ENCODE data around the gene IFIT1.

DNA sequence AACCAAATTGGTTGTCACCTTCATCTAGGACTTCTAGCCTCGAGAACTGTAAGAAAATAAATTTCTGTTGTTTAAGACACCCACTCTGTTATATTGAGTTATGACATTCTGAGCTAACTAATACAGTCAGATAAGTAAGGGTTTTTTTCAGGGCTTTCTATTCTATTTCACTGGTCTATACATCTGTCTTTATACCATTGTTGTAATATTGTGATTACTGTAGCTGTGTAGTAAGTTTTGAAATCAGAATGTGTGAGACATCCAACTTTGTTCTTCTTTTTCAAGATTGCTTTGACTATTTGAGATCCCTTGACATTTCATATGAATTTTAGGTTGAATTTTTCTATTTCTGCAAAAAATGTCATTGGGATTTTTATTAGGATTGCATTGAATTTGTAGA is 7.5 kb downstream of the IFIT1 start:
- TF ChIP-seq POLR2A (IDR thresholded peaks at IDR 0.05; ENCODE audit: low read depth, low read length) (no peak), POLR2AphosphoS5 (IDR thresholded peaks at IDR 0.05; ENCODE audit: low read depth, low read length) (no peak)

Data from GM12892 (cell line).